ENCODE measurements around the gene PHB1. TPM values are rescaled to one million over a fixed set of nuclear protein-coding genes. Genes with fewer than 3 reads are reported as not detected.
A peak's percentile ranks its signal among the peaks of the same experiment; 100 is the strongest.

Gene PHB1
- total and polyA plus RNA-seq, 3 experiments from 2014 or later: 164 to 450 (median 440) TPM

GRCh38 chr17:49360796-49361128 is 53.9 kb downstream of the PHB1 start:
- ChIA-PET CTCF (interaction anchor here (1.1 to 2.8 kb wide), 9 partner anchors 8 to 169 kb away, joined by 3 to 15 read pairs (median 5); no protein-coding TSS in a partner anchor), POLR2A (interaction anchor here (0.6 to 2.2 kb wide), 7 partner anchors 9 to 42 kb away, joined by 3 to 18 read pairs (median 4); no protein-coding TSS in a partner anchor)
- Histone ChIP-seq H3K36me3 (ENCODE audit: insufficient read depth, low read length) (no peaks in the 10 kb centered on the region), H3K4me3 (ENCODE audit: low read length) (peak overlapping the region; percentile 70), H3K9me3 (ENCODE audit: low read length) (no peaks in the 10 kb centered on the region), H3K27me3 (ENCODE audit: insufficient read depth, low read length, poor library complexity, severe bottlenecking) (no peaks in the 10 kb centered on the region), H3K4me1 (ENCODE audit: insufficient read depth, low read length) (peaks cover 63% of the 10 kb centered on the region), H3K27ac (ENCODE audit: low read depth, low read length) (peak overlapping the region; percentile 29)
- H3K27ac Mint-ChIP-seq: peak overlapping the region; percentile 94 to 100 (median 98)
- H3K4me1 Mint-ChIP-seq: peaks cover 59 to 74% (median 71%) of the 10 kb centered on the region in 3 donors
- peak overlapping the region; percentile 92 to 99 (median 95) for H3K4me3 Mint-ChIP-seq
- H3K36me3 Mint-ChIP-seq: peaks cover 0 to 17% (median 1%) of the 10 kb centered on the region in 3 donors
- H3K27me3 Mint-ChIP-seq: peaks cover 0 to 2% of the 10 kb centered on the region in 2 donors
- no peaks in the 10 kb centered on the region for H3K9me3 Mint-ChIP-seq
- no peak for DNase-seq

- POLR2A ChIA-PET: interaction anchor here (0.6 to 2.2 kb wide), 5 partner anchors 8 to 26 kb away, joined by 3 to 18 read pairs (median 4); no protein-coding TSS in a partner anchor
- Histone ChIP-seq H3K27me3 (ENCODE audit: insufficient read depth, low read length, poor library complexity, severe bottlenecking) (no peaks in the 10 kb centered on the region), H3K4me3 (ENCODE audit: low read length) (peak overlapping the region; percentile 70), H3K27ac (ENCODE audit: low read depth, low read length) (peak overlapping the region; percentile 29), H3K4me1 (ENCODE audit: insufficient read depth, low read length) (peaks cover 57% of the 10 kb centered on the region), H3K36me3 (ENCODE audit: insufficient read depth, low read length) (no peaks in the 10 kb centered on the region), H3K9me3 (ENCODE audit: low read length) (no peaks in the 10 kb centered on the region)
- Mint-ChIP-seq H3K4me1 (peaks cover 55 to 69% (median 68%) of the 10 kb centered on the region in 3 donors), H3K36me3 (peaks cover 0 to 12% (median 1%) of the 10 kb centered on the region in 3 donors), H3K27me3 (peaks cover 0 to 2% of the 10 kb centered on the region in 2 donors), H3K9me3 (no peaks in the 10 kb centered on the region), H3K4me3 (peak overlapping the region; percentile 92 to 99 (median 95)), H3K27ac (peak overlapping the region; percentile 94 to 100 (median 98))
- DNase-seq: peak in 2 of 5 donors; percentile 23 to 33
- CTCF ChIA-PET: interaction anchor here (0.8 to 3.9 kb wide), 9 partner anchors 9 to 196 kb away, joined by 3 to 24 read pairs (median 4); no protein-coding TSS in a partner anchor
These were observed 54.5 kb downstream of the PHB1 start for GRCh38 chr17:49359990-49360795.

- Histone ChIP-seq H3K36me3 (ENCODE audit: insufficient read depth, low read length) (no peaks in the 10 kb centered on the region), H3K27ac (ENCODE audit: low read depth, low read length) (no peak overlapping the region), H3K27me3 (ENCODE audit: insufficient read depth, low read length, poor library complexity, severe bottlenecking) (no peaks in the 10 kb centered on the region), H3K4me3 (ENCODE audit: low read length) (peak overlapping the region; percentile 42), H3K9me3 (ENCODE audit: low read length) (no peaks in the 10 kb centered on the region), H3K4me1 (ENCODE audit: insufficient read depth, low read length) (peaks cover 55% of the 10 kb centered on the region)
- H3K9me3 Mint-ChIP-seq: no peaks in the 10 kb centered on the region
- peaks cover 0 to 11% (median 1%) of the 10 kb centered on the region in 3 donors for H3K36me3 Mint-ChIP-seq
- DNase-seq: peak in 2 of 5 donors; percentile 23 to 48
- ChIA-PET POLR2A (interaction anchor here (0.5 to 2.3 kb wide), 7 partner anchors 10 to 473 kb away, joined by 3 to 12 read pairs (median 4); no protein-coding TSS in a partner anchor), CTCF (interaction anchor here (0.9 to 3.9 kb wide), 10 partner anchors 9 to 56 kb away, joined by 3 to 24 read pairs (median 3); partner anchors contain the start of gene PHB1)
- H3K27me3 Mint-ChIP-seq: peaks cover 0 to 2% of the 10 kb centered on the region in 2 donors
- H3K27ac Mint-ChIP-seq: peak overlapping the region; percentile 39 to 98 (median 96)
- peaks cover 51 to 64% (median 62%) of the 10 kb centered on the region in 3 donors for H3K4me1 Mint-ChIP-seq
- H3K4me3 Mint-ChIP-seq: peak overlapping the region; percentile 82 to 99 (median 95)
These were observed 55.9 kb downstream of the PHB1 start for GRCh38 chr17:49358641-49359247.

GRCh38 chr17:49357516-49357915 is 57.2 kb downstream of the PHB1 start:
- Histone ChIP-seq H3K4me3 (ENCODE audit: low read length) (peak overlapping the region; percentile 42), H3K36me3 (ENCODE audit: insufficient read depth, low read length) (no peaks in the 10 kb centered on the region), H3K4me1 (ENCODE audit: insufficient read depth, low read length) (peaks cover 57% of the 10 kb centered on the region), H3K9me3 (ENCODE audit: low read length) (no peaks in the 10 kb centered on the region), H3K27me3 (ENCODE audit: insufficient read depth, low read length, poor library complexity, severe bottlenecking) (no peaks in the 10 kb centered on the region), H3K27ac (ENCODE audit: low read depth, low read length) (no peak overlapping the region)
- no peak for DNase-seq
- Mint-ChIP-seq H3K4me3 (peak overlapping the region; percentile 15 to 99 (median 95)), H3K27ac (peak overlapping the region; percentile 52 to 98 (median 96)), H3K36me3 (peaks cover 0 to 11% (median 1%) of the 10 kb centered on the region in 3 donors), H3K27me3 (peaks cover 0 to 2% of the 10 kb centered on the region in 2 donors), H3K9me3 (no peaks in the 10 kb centered on the region), H3K4me1 (peaks cover 59 to 71% (median 69%) of the 10 kb centered on the region in 3 donors)
- CTCF ChIA-PET: interaction anchor here (0.7 to 3.9 kb wide), 6 partner anchors 11 to 41 kb away, joined by 3 to 24 read pairs (median 4); no protein-coding TSS in a partner anchor
- POLR2A ChIA-PET: interaction anchor here (2.3 kb wide), 1 partner anchor 15 kb away, joined by 12 read pairs; no protein-coding TSS in a partner anchor

- Mint-ChIP-seq H3K4me1 (peaks cover 60 to 79% (median 73%) of the 10 kb centered on the region in 3 donors), H3K36me3 (peaks cover 0 to 9% (median 0%) of the 10 kb centered on the region in 3 donors), H3K9me3 (no peaks in the 10 kb centered on the region), H3K27me3 (peaks cover 0 to 1% of the 10 kb centered on the region in 2 donors), H3K27ac (peak overlapping the region in 7 of 8 donors; percentile 25 to 94 (median 74)), H3K4me3 (peak overlapping the region in 5 of 7 donors; percentile 2 to 46 (median 41))
- CTCF ChIA-PET: interaction anchor here (1.6 to 3.9 kb wide), 2 partner anchors 15 to 32 kb away, joined by 3 to 24 read pairs; no protein-coding TSS in a partner anchor
- no peak overlapping the region for H3K27ac ChIP-seq (ENCODE audit: low read depth, low read length)
- no peaks in the 10 kb centered on the region for H3K27me3 ChIP-seq (ENCODE audit: insufficient read depth, low read length, poor library complexity, severe bottlenecking)
- H3K4me3 ChIP-seq (ENCODE audit: low read length): no peak overlapping the region
- H3K9me3 ChIP-seq (ENCODE audit: low read length): no peaks in the 10 kb centered on the region
- peaks cover 59% of the 10 kb centered on the region for H3K4me1 ChIP-seq (ENCODE audit: insufficient read depth, low read length)
- H3K36me3 ChIP-seq (ENCODE audit: insufficient read depth, low read length): no peaks in the 10 kb centered on the region
- DNase-seq: no peak
- POLR2A ChIA-PET: no interaction called here
These were observed 58.4 kb downstream of the PHB1 start for GRCh38 chr17:49356320-49356719.

Other genes starting within 250 kb of the PHB1 start
- 10 to 100 TPM; 24.0 to 26.5 TPM for gene GNGT2, start 204.3 kb downstream of the PHB1 start, total RNA-seq
- gene GNGT2, start 204.3 kb downstream of the PHB1 start, polyA plus RNA-seq: 33.6 TPM
- gene ABI3, start 204.2 kb downstream of the PHB1 start, total RNA-seq: 10 to 100 TPM; 46.4 to 48.5 TPM
- 95.4 TPM for gene ABI3, start 204.2 kb downstream of the PHB1 start, polyA plus RNA-seq
- not detected for gene PHOSPHO1, start 184.1 kb downstream of the PHB1 start, total RNA-seq
- gene PHOSPHO1, start 184.1 kb downstream of the PHB1 start, polyA plus RNA-seq: 0.91 TPM
- gene ZNF652, start 52.6 kb downstream of the PHB1 start, total RNA-seq: 10 to 100 TPM; 11.5 to 11.9 TPM
- gene ZNF652, start 52.6 kb downstream of the PHB1 start, polyA plus RNA-seq: 27.7 TPM
- gene NGFR, start 80.4 kb upstream of the PHB1 start, total RNA-seq: under 1 TPM; 0.07 to 0.15 TPM
- gene NGFR, start 80.4 kb upstream of the PHB1 start, polyA plus RNA-seq: 0.37 TPM
- gene NXPH3, start 161.0 kb upstream of the PHB1 start, total RNA-seq: under 1 TPM; 0.31 to 0.44 TPM
- not detected for gene NXPH3, start 161.0 kb upstream of the PHB1 start, polyA plus RNA-seq